Transverse colon (tissue), 4 donors: ENCODE data around the gene LRRC8A. TPM values are rescaled to one million over a fixed set of nuclear protein-coding genes. Genes with fewer than 3 reads are reported as not detected.

Experiments
- DNase-seq: peaks from one replicate; pipeline ENCODE4 v3.0.0-alpha.2; 2019
- H3K27ac ChIP-seq, 4 donors: fragments of 200-600 bp; sonication (generic); 2 replicates each; pipeline ENCODE4 v1.5.1; 2016 to 2018; ENCODE audit warnings: inconsistent platforms in 4 of 4
- H3K27me3 ChIP-seq: fragments of 200-600 bp; sonication (generic); 2 replicates; pipeline ENCODE4 v1.5.1; 2017; ENCODE audit warnings: inconsistent platforms
- H3K36me3 ChIP-seq, 4 donors: fragments of 200-600 bp; sonication (generic); 2 replicates each; pipeline ENCODE4 v1.5.1; 2017 to 2019; ENCODE audit warnings: inconsistent platforms in 4 of 4
- H3K4me1 ChIP-seq, 4 donors: fragments of 200-600 bp; sonication (generic); 2 replicates each; pipeline ENCODE4 v1.5.1; 2017 to 2020; ENCODE audit warnings: inconsistent platforms in 4 of 4
- H3K4me3 ChIP-seq, 4 donors: fragments of 200-600 bp; sonication (generic); 1 replicate in 1 of 4; 2 replicates in 3 of 4; pipeline versions ENCODE4 v1.5.1 to v1.6.1; 2017 to 2019; ENCODE audit warnings: inconsistent platforms in 4 of 4
- H3K9me3 ChIP-seq, 2 donors: fragments of 200-600 bp; sonication (generic); 2 replicates each; pipeline ENCODE4 v1.5.1; 2017 to 2019; ENCODE audit warnings: inconsistent platforms in 2 of 2
- CTCF ChIP-seq, 5 experiments: fragments of 200-600 bp in 3 of 5; fragments of 450-650 bp in 2 of 5; sonication (generic) in 3 of 5; IDR thresholded peaks; 1 replicate in 2 of 5; 2 replicates in 3 of 5; pipeline ENCODE4 v1.5.1; 2016 to 2017; ENCODE audit warnings: antibody characterized with exemption in 5 of 5, inconsistent platforms in 3 of 5, mild to moderate bottlenecking in 2 of 5, moderate library complexity in 1 of 5
- EP300 ChIP-seq: sonication (generic); formaldehyde crosslinking; IDR thresholded peaks from one replicate; pipeline ENCODE4 v1.6.1; 2017; ENCODE audit warnings: antibody characterized with exemption, low read depth
- POLR2A ChIP-seq: fragments of 450-650 bp; IDR thresholded peaks from one replicate; pipeline ENCODE4 v1.6.1; 2016; ENCODE audit warnings: antibody characterized with exemption, mild to moderate bottlenecking, moderate library complexity
- POLR2AphosphoS5 ChIP-seq, 3 donors: sonication (generic); formaldehyde crosslinking; IDR thresholded peaks; one replicate each; pipeline ENCODE4 v1.6.1; 2016; ENCODE audit warnings: antibody characterized with exemption in 3 of 3
- WGBS, 2 donors: methylation state at CpG; one replicate each; pipeline ENCODE4 v1.1.5; 2018; ENCODE audit warnings: low coverage in 1 of 2; 5-methylcytosine and 5-hydroxymethylcytosine counted together
- in situ Hi-C, 4 donors: fragments of 200-750 bp; cut with MboI; loops; one replicate each; pipeline versions ENCODE4 v1.15.0 to v1.15.1; 2017; ENCODE audit warnings: low sequenced_read_pairs in 3 of 4, low pct_ligation_motif_present in 1 of 4, low pct_unique_long_range_greater_than_20kb in 1 of 4
- intact Hi-C: fragments of 100-400 bp; cut with DNase I; formaldehyde crosslinking; loops from one replicate; pipeline ENCODE4 v1.15.1; 2023; ENCODE audit warnings: low total_unique reads
- total RNA-seq, 4 donors: library from RNA; depleted of rRNA; stranded (reverse); fragments of >200 nt; gene quantifications; one replicate each; pipeline ENCODE4 v1.1.0, GENCODE V29; 2016

LRRC8A gene
- total RNA-seq, 4 donors from 2014 or later = 29.4 to 116 (median 35.5) TPM

GRCh38 chr9:128927731-128928411 is 45.9 kb downstream of the LRRC8A start:
- H3K27ac ChIP-seq = no peak overlapping the region
- no peaks in the 10 kb centered on the region for H3K9me3 ChIP-seq
- no peaks in the 10 kb centered on the region for H3K36me3 ChIP-seq
- intact Hi-C loops = loop anchor here (1.0 kb wide), 1 partner anchor 65 kb away; no protein-coding TSS in a partner anchor
- in situ Hi-C loops = loop anchor here in 3 of 4 donors (5.0 to 10.0 kb wide), 2 partner anchors 63 to 66 kb away; no protein-coding TSS in a partner anchor
- H3K4me1 ChIP-seq = peaks cover 0 to 11% (median 0%) of the 10 kb centered on the region in 4 donors
- no peak overlapping the region for H3K4me3 ChIP-seq
- DNase-seq = peak; percentile 54
- no peaks in the 10 kb centered on the region for H3K27me3 ChIP-seq
- WGBS, 2 donors = 24% methylated on average over 10 of the region's 10 CpGs; no CpG with 5 or more reads in 1 of the 2 donors
- TF ChIP-seq POLR2A (no peak), CTCF (IDR thresholded peaks at IDR 0.05) (peak; percentile 83 to 93 (median 88))

- H3K27me3 ChIP-seq = no peaks in the 10 kb centered on the region
- H3K36me3 ChIP-seq = no peaks in the 10 kb centered on the region
- intact Hi-C loops (loop anchor here (1.0 kb wide), 1 partner anchor 65 kb away; no protein-coding TSS in a partner anchor), in situ Hi-C loops (loop anchor here in 3 of 4 donors (5.0 to 10.0 kb wide), 2 partner anchors 64 to 66 kb away; no protein-coding TSS in a partner anchor)
- peaks cover 0 to 6% (median 0%) of the 10 kb centered on the region in 4 donors for H3K4me1 ChIP-seq
- no peaks in the 10 kb centered on the region for H3K9me3 ChIP-seq
- H3K27ac ChIP-seq = no peak overlapping the region
- DNase-seq = no peak
- H3K4me3 ChIP-seq = no peak overlapping the region
- no peak for TF ChIP-seq POLR2AphosphoS5 (IDR thresholded peaks at IDR 0.05)
- no peak for TF ChIP-seq CTCF (IDR thresholded peaks at IDR 0.05)
- TF ChIP-seq EP300 = no peak
- TF ChIP-seq POLR2A = no peak
- WGBS, 2 donors = 50 to 68% methylated on average over 1 to 2 of the region's 2 CpGs
Observed at GRCh38 chr9:128928624-128929023, 46.7 kb downstream of the LRRC8A start.

GRCh38 chr9:128929560-128929959 is 47.6 kb downstream of the LRRC8A start:
- peaks cover 0 to 6% (median 0%) of the 10 kb centered on the region in 4 donors for H3K4me1 ChIP-seq
- intact Hi-C loops = no loop called here
- H3K36me3 ChIP-seq = no peaks in the 10 kb centered on the region
- H3K27ac ChIP-seq = no peak overlapping the region
- no peak for DNase-seq
- in situ Hi-C loops = loop anchor here in 3 of 4 donors (5.0 to 10.0 kb wide), 2 partner anchors 65 to 67 kb away; no protein-coding TSS in a partner anchor
- H3K9me3 ChIP-seq = no peaks in the 10 kb centered on the region
- H3K4me3 ChIP-seq = no peak overlapping the region
- no peaks in the 10 kb centered on the region for H3K27me3 ChIP-seq
- WGBS, 2 donors = 88 to 89% methylated on average over 4 of the region's 4 CpGs
- no peak for TF ChIP-seq EP300
- TF ChIP-seq POLR2A = no peak
- no peak for TF ChIP-seq CTCF (IDR thresholded peaks at IDR 0.05)
- TF ChIP-seq POLR2AphosphoS5 (IDR thresholded peaks at IDR 0.05) = no peak

- DNase-seq = no peak
- no peaks in the 10 kb centered on the region for H3K27me3 ChIP-seq
- H3K4me1 ChIP-seq = no peaks in the 10 kb centered on the region
- no peak overlapping the region for H3K27ac ChIP-seq
- no peak overlapping the region for H3K4me3 ChIP-seq
- H3K36me3 ChIP-seq = no peaks in the 10 kb centered on the region
- intact Hi-C loops = no loop called here
- WGBS, 2 donors = 89% methylated on average over 5 of the region's 5 CpGs; no CpG with 5 or more reads in 1 of the 2 donors
- H3K9me3 ChIP-seq = no peaks in the 10 kb centered on the region
- TF ChIP-seq POLR2AphosphoS5 (IDR thresholded peaks at IDR 0.05) (no peak), EP300 (no peak), POLR2A (no peak), CTCF (IDR thresholded peaks at IDR 0.05) (no peak)
- in situ Hi-C loops = no loop called here
Observed at GRCh38 chr9:128933731-128934130, 51.8 kb downstream of the LRRC8A start.
